ENCODE measurements around the gene SPOCK2.

DNA sequence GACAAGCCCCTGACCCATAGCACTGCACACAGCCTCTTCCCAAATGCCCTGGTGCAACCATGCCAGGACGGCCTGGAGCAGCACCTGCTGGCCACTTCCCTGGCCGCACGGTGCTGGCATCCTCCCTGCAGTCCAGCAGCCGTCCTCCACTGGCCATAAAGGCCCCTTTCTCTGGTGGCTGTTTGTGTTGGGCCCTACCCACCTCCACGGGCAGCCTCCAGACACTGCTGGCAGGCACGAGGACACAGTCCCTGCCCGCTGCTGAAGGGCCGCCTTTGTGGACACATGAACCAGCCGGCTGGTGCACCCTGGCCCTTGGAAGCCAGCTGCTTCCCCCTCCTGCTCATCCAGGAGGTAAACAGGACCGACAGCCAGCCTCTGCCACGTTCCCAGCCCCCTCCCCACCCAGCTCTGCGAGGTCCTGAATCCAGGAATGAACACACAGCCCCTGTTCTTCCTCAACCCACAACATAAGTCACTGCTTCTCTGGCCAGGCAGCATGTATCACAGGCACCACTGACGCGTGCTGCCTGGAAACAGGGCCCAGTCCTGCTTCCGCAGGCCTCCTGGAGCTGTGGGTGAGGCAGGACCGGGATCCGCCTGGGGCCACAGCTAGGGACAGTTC, 43.8 kb downstream of the SPOCK2 start:
- TF ChIP-seq POLR2AphosphoS5 (IDR thresholded peaks at IDR 0.05; ENCODE audit: low read depth, low read length) (no peak), TAF1 (IDR thresholded peaks at IDR 0.05; ENCODE audit: borderline replicate concordance, insufficient read depth, low read length) (no peak)

Data from PFSK-1 (cell line).